Measurements from ENCODE around the gene CCL3.

- TF ChIP-seq ZNF274 (IDR thresholded peaks at IDR 0.05; ENCODE audit: low read length) (no peak), ZNF274 (tag by site-specific recombination; IDR thresholded peaks at IDR 0.05; ENCODE audit: borderline replicate concordance) (no peak)
- TF ChIP-seq, protein P1, sequence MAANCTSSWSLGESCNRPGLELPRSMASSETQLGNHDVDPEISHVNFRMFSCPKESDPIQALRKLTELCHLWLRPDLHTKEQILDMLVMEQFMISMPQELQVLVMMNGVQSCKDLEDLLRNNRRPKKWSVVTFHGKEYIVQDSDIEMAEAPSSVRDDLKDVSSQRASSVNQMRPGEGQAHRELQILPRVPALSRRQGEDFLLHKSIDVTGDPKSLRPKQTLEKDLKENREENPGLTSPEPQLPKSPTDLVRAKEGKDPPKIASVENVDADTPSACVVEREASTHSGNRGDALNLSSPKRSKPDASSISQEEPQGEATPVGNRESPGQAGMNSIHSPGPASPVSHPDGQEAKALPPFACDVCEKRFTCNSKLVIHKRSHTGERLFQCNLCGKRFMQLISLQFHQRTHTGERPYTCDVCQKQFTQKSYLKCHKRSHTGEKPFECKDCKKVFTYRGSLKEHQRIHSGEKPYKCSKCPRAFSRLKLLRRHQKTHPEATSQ (tag by site-specific recombination; IDR thresholded peaks at IDR 0.05): no peak
Observed at GRCh38 chr17:36136036-36136435, 46.1 kb upstream of the CCL3 start.

All from HEK293 (cell line).